Osteocyte (in vitro differentiated cells): ENCODE measurements around the gene MAPRE2. TPM values are rescaled to one million over a fixed set of nuclear protein-coding genes. Genes with fewer than 3 reads are reported as not detected.

Experiments
- DNase-seq: peaks from one replicate; pipeline ENCODE4 v3.0.0; 2021; ENCODE audit warnings: mixed read lengths; ENCODE audit not compliant: unreplicated experiment; ENCODE audit errors: extremely low spot score
- H3K27ac Mint-ChIP-seq: one replicate; pipeline ENCODE4 v1.8.0; 2021; ENCODE audit warnings: mild to moderate bottlenecking, mixed read lengths; ENCODE audit not compliant: unreplicated experiment
- H3K27me3 Mint-ChIP-seq: one replicate; pipeline ENCODE4 v1.8.0; 2021; ENCODE audit warnings: mixed read lengths; ENCODE audit not compliant: unreplicated experiment
- H3K36me3 Mint-ChIP-seq: one replicate; pipeline ENCODE4 v1.8.0; 2021; ENCODE audit warnings: mixed read lengths; ENCODE audit not compliant: unreplicated experiment
- H3K4me1 Mint-ChIP-seq: one replicate; pipeline ENCODE4 v1.8.0; 2021; ENCODE audit warnings: mixed read lengths; ENCODE audit not compliant: unreplicated experiment
- H3K4me3 Mint-ChIP-seq: one replicate; pipeline ENCODE4 v1.8.0; 2021; ENCODE audit warnings: mild to moderate bottlenecking, moderate library complexity, mixed read lengths; ENCODE audit not compliant: unreplicated experiment
- H3K9me3 Mint-ChIP-seq: one replicate; pipeline ENCODE4 v1.8.0; 2021; ENCODE audit warnings: mixed read lengths; ENCODE audit not compliant: unreplicated experiment
- total RNA-seq: library from RNA; stranded (reverse); gene quantifications from 2 replicates; pipeline ENCODE4 v1.2.1, GENCODE V29; 2021
- TF ChIP-seq, protein P1 (sequence below): fragments of 200-600 bp; sonication (generic); IDR thresholded peaks from 2 replicates; pipeline ENCODE4 v1.5.0; 2021; ENCODE audit warnings: antibody characterized with exemption, mild to moderate bottlenecking, moderate library complexity

The MAPRE2 gene
- total RNA-seq, 1 donor from 2014 or later = 50.0 TPM

DNA sequence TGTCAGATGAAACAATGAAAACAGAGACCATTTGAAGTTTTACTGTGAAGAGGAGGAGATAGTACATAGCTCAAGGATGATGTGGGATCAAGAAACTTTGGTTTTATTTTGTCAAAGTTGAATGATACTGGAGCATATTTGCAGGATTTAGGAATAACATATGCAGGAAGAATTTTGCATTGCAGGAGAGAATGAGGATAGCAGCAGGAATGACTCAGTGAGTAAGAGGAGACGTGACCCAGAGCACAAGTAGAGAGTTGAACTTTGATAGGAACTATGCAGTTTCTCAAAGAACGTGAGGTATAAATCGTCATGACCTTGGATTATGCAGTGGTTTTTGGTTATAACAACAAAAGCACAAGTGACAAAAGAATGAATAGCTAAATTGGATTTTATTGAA, 47.7 kb downstream of the MAPRE2 start:
- DNase-seq = no peak
- peaks cover 36% of the 10 kb centered on the region for H3K4me1 Mint-ChIP-seq
- TF ChIP-seq, protein P1, sequence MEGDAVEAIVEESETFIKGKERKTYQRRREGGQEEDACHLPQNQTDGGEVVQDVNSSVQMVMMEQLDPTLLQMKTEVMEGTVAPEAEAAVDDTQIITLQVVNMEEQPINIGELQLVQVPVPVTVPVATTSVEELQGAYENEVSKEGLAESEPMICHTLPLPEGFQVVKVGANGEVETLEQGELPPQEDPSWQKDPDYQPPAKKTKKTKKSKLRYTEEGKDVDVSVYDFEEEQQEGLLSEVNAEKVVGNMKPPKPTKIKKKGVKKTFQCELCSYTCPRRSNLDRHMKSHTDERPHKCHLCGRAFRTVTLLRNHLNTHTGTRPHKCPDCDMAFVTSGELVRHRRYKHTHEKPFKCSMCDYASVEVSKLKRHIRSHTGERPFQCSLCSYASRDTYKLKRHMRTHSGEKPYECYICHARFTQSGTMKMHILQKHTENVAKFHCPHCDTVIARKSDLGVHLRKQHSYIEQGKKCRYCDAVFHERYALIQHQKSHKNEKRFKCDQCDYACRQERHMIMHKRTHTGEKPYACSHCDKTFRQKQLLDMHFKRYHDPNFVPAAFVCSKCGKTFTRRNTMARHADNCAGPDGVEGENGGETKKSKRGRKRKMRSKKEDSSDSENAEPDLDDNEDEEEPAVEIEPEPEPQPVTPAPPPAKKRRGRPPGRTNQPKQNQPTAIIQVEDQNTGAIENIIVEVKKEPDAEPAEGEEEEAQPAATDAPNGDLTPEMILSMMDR = no peak
- peak overlapping the region; percentile 5 for H3K27ac Mint-ChIP-seq
- H3K27me3 Mint-ChIP-seq = no peaks in the 10 kb centered on the region
- peaks cover 6% of the 10 kb centered on the region for H3K36me3 Mint-ChIP-seq
- peaks cover 5% of the 10 kb centered on the region for H3K9me3 Mint-ChIP-seq
- no peak overlapping the region for H3K4me3 Mint-ChIP-seq

DNA sequence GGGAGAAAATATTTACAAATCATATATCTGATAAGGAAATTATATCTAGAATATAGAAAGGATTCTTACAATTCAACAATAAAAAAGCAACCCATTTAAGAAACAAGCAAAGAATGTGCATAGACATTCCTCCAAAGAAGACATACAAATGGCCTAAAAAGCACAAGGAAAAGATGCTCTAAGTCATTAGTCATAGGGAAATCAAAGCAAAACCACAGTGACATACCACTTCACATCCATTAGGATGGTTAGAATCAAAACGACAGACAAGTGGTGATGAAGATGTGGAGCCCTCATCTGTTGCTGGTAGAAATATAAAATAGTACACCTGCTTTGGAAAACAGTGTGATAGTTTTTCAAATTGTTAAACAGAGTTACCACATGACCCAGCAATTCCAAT, 48.2 kb downstream of the MAPRE2 start:
- H3K4me3 Mint-ChIP-seq = no peak overlapping the region
- no peak for DNase-seq
- TF ChIP-seq, protein P1 = no peak
- peaks cover 33% of the 10 kb centered on the region for H3K4me1 Mint-ChIP-seq
- peaks cover 5% of the 10 kb centered on the region for H3K9me3 Mint-ChIP-seq
- H3K27ac Mint-ChIP-seq = peak overlapping the region; percentile 5
- H3K36me3 Mint-ChIP-seq = peaks cover 6% of the 10 kb centered on the region
- no peaks in the 10 kb centered on the region for H3K27me3 Mint-ChIP-seq

DNA sequence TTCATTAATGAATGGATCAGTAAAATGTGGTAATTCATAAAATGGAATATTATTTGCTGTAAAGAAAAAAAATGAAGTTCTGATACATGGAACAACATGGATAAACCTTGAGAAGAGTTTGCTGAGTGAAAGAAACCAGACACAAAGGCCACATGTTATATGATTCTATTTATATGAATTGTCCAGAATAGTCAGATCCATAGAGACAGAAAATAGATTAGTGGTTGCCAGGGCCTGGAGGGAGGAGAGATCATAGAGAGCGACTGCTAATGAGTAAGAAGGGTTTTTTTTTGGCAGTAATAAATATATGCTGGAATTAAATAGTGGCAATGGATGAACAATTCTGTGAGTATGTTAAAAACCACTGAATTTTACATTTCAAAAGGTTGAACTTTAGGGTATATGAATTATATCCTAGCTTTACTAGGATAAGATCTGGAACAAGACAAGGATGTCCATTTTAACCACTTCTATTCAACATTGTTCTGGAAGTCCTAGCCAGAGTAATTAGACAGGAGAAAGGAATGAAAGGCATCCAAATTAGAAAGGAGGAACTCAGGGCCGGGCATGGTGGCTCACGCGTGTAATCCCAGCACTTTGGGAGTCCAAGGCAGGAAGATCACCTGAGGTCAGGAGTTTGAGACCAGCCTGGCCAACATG, 48.8 kb downstream of the MAPRE2 start:
- no peak overlapping the region for H3K27ac Mint-ChIP-seq
- no peak overlapping the region for H3K4me3 Mint-ChIP-seq

DNA sequence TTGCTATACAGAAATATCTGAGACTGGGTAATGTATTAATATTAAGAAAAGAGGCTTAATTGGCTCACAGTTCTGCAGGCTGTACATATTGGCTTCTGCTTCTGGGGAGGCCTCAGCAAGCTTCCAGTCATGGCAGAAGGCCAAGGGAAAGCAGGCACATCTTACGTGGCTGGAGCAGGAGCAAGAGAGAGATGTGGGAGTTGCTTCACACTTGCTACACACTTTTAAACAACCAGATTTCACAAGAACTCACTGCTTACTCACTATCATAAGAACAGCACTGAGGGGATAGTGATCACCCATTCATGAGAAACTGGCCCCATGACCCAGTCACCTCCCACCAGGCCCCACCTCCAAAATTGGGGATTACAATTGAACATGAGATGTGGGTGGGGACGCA, 50.6 kb downstream of the MAPRE2 start:
- peaks cover 5% of the 10 kb centered on the region for H3K9me3 Mint-ChIP-seq
- DNase-seq = no peak
- H3K4me3 Mint-ChIP-seq = no peak overlapping the region
- H3K36me3 Mint-ChIP-seq = peaks cover 5% of the 10 kb centered on the region
- no peaks in the 10 kb centered on the region for H3K27me3 Mint-ChIP-seq
- no peak overlapping the region for H3K27ac Mint-ChIP-seq
- TF ChIP-seq, protein P1 = no peak
- H3K4me1 Mint-ChIP-seq = peaks cover 30% of the 10 kb centered on the region

More for the DNA sequence above, 48.8 kb downstream of the MAPRE2 start:
- TF ChIP-seq, protein P1 = no peak
- H3K36me3 Mint-ChIP-seq = peaks cover 5% of the 10 kb centered on the region
- peaks cover 28% of the 10 kb centered on the region for H3K4me1 Mint-ChIP-seq
- no peak for DNase-seq
- H3K27me3 Mint-ChIP-seq = no peaks in the 10 kb centered on the region
- H3K9me3 Mint-ChIP-seq = peaks cover 5% of the 10 kb centered on the region

DNA sequence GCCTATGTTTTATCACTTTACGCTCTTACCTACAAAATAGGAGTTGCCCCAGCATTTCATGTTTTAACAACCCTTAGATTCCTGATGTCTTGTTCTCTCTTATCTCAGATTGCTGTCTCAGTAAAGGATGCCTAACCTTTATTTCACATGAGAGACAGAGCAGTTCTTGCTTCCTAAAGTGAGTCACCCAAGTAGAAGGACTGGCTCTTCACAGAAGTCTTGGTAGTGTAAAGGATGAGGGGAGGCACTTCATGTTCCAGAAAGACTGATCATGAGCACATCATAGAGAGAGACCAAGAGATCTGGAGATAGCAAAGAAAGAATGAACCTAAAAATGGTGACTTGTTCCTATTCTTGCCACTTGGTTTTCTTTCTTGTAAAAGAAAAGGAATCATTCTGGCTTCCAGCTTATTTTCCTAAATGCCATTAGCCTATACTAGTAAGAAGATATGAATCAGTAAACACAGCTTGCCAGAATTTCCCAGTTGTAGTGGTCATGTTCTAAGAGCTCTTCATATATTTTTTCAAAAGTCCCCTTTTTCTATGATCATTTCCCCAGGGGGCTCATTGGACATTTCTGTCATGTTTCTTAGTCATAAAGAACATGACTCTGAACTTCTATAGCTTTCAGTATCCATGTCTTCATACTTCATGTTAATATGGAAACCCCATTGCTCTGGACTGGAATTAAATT, 54.9 kb downstream of the MAPRE2 start:
- TF ChIP-seq, protein P1 = no peak
- H3K27ac Mint-ChIP-seq = no peak overlapping the region
- no peak for DNase-seq
- peaks cover 9% of the 10 kb centered on the region for H3K4me1 Mint-ChIP-seq
- peaks cover 5% of the 10 kb centered on the region for H3K9me3 Mint-ChIP-seq
- H3K4me3 Mint-ChIP-seq = no peak overlapping the region
- H3K27me3 Mint-ChIP-seq = no peaks in the 10 kb centered on the region
- H3K36me3 Mint-ChIP-seq = peaks cover 8% of the 10 kb centered on the region
